WTC11 (cell line): ENCODE results near the gene CKB. TPM values are rescaled to one million over a fixed set of nuclear protein-coding genes. Genes with fewer than 3 reads are reported as not detected.
A peak's percentile ranks its signal among the peaks of the same experiment; 100 is the strongest.

Experiments
- ATAC-seq: fragments of 200-7000 bp; cut with Tn5 transposase; 2 replicates; pipeline ENCODE4 v1.10.0; 2021; ENCODE audit warnings: mild to moderate bottlenecking, moderate library complexity
- CTCF ChIA-PET: fragments of 300-600 bp; sonication (Branson Sonifier 250); formaldehyde crosslinking; loops from one replicate; lab custom pipeline; 2021; ENCODE audit warnings: antibody characterized with exemption; lab: Charles Lee
- POLR2A ChIA-PET: fragments of 350-600 bp; sonication (Branson Sonifier 250); formaldehyde crosslinking; loops from one replicate; lab custom pipeline; 2021; ENCODE audit warnings: antibody characterized with exemption; lab: Charles Lee
- DNase-seq: peaks from one replicate; pipeline ENCODE4 v3.0.0; 2021; ENCODE audit warnings: low spot score
- H3K27ac Mint-ChIP-seq: 2 replicates; pipeline ENCODE4 v1.8.0; 2021; ENCODE audit warnings: mixed read lengths
- H3K27me3 Mint-ChIP-seq: 2 replicates; pipeline ENCODE4 v1.8.0; 2021; ENCODE audit warnings: low read depth, mild to moderate bottlenecking, moderate library complexity, mixed read lengths
- H3K36me3 Mint-ChIP-seq: 2 replicates; pipeline ENCODE4 v1.8.0; 2021; ENCODE audit warnings: mixed read lengths
- H3K4me1 Mint-ChIP-seq: 2 replicates; pipeline ENCODE4 v1.8.0; 2022; ENCODE audit warnings: mixed read lengths
- H3K4me3 Mint-ChIP-seq: 2 replicates; pipeline ENCODE4 v1.8.0; 2021; ENCODE audit warnings: mild to moderate bottlenecking, moderate library complexity, mixed read lengths
- H3K9me3 Mint-ChIP-seq: 2 replicates; pipeline ENCODE4 v1.8.0; 2021; ENCODE audit warnings: mixed read lengths
- ATF6 ChIP-seq: sonication (generic); formaldehyde crosslinking; IDR thresholded peaks from 2 replicates; pipeline ENCODE4 v1.8.1; 2023; ENCODE audit warnings: mild to moderate bottlenecking, missing genetic modification reagents
- CBFB ChIP-seq: sonication (generic); formaldehyde crosslinking; IDR thresholded peaks from 2 replicates; pipeline ENCODE4 v1.8.1; 2022; ENCODE audit warnings: mild to moderate bottlenecking, low read depth, missing genetic modification reagents
- CDX4 ChIP-seq: fragments of 250-450 bp; sonication (Bioruptor Pico); IDR thresholded peaks from 2 replicates; pipeline ENCODE4 v1.9.0; 2021; ENCODE audit warnings: moderate library complexity, mild to moderate bottlenecking, inconsistent platforms, borderline replicate concordance
- E2F4 ChIP-seq: sonication (generic); formaldehyde crosslinking; IDR thresholded peaks from 2 replicates; pipeline ENCODE4 v1.8.1; 2022; ENCODE audit warnings: low read depth, mild to moderate bottlenecking, moderate library complexity, missing genetic modification reagents, borderline replicate concordance
- ETV6 ChIP-seq: sonication (generic); formaldehyde crosslinking; IDR thresholded peaks from 2 replicates; pipeline ENCODE4 v1.8.1; 2022; ENCODE audit warnings: mild to moderate bottlenecking, missing genetic modification reagents
- IRF1 ChIP-seq: sonication (generic); formaldehyde crosslinking; IDR thresholded peaks from 2 replicates; pipeline ENCODE4 v1.8.0; 2023; ENCODE audit warnings: missing genetic modification reagents
- IRF2 ChIP-seq: sonication (generic); formaldehyde crosslinking; IDR thresholded peaks from 2 replicates; pipeline ENCODE4 v1.8.0; 2022; ENCODE audit warnings: low read depth, missing genetic modification reagents, borderline replicate concordance
- KAT7 ChIP-seq: sonication (generic); formaldehyde crosslinking; IDR thresholded peaks from 2 replicates; pipeline ENCODE4 v1.8.1; 2023; ENCODE audit warnings: missing genetic modification reagents, mild to moderate bottlenecking, borderline replicate concordance
- MYBL2 ChIP-seq: sonication (generic); formaldehyde crosslinking; IDR thresholded peaks from 2 replicates; pipeline ENCODE4 v1.8.1; 2023; ENCODE audit warnings: mild to moderate bottlenecking, moderate library complexity, missing genetic modification reagents
- OVOL2 ChIP-seq: fragments of 250-450 bp; sonication (Bioruptor Pico); IDR thresholded peaks from 2 replicates; pipeline ENCODE4 v1.9.0; 2021; ENCODE audit warnings: mild to moderate bottlenecking, borderline replicate concordance
- RELA ChIP-seq: sonication (generic); formaldehyde crosslinking; IDR thresholded peaks from 2 replicates; pipeline ENCODE4 v1.8.1; 2022; ENCODE audit warnings: missing genetic modification reagents, mild to moderate bottlenecking, borderline replicate concordance
- TCF7 ChIP-seq: sonication (generic); formaldehyde crosslinking; IDR thresholded peaks from 2 replicates; pipeline ENCODE4 v1.8.0; 2022; ENCODE audit warnings: mild to moderate bottlenecking, low read depth, missing genetic modification reagents, moderate library complexity
- TEAD4 ChIP-seq: sonication (generic); formaldehyde crosslinking; IDR thresholded peaks from 2 replicates; pipeline ENCODE4 v1.8.0; 2022; ENCODE audit warnings: mild to moderate bottlenecking, missing genetic modification reagents
- TP53 ChIP-seq: sonication (generic); formaldehyde crosslinking; IDR thresholded peaks from 2 replicates; pipeline ENCODE4 v1.8.1; 2023; ENCODE audit warnings: mild to moderate bottlenecking, missing genetic modification reagents
- ZBTB21 ChIP-seq: sonication (generic); formaldehyde crosslinking; IDR thresholded peaks from 2 replicates; pipeline ENCODE4 v1.8.1; 2023; ENCODE audit warnings: mild to moderate bottlenecking, missing genetic modification reagents, borderline replicate concordance
- ZNF138 ChIP-seq: sonication (generic); formaldehyde crosslinking; conservative IDR thresholded peaks from 2 replicates; pipeline ENCODE4 v1.8.1; 2022; ENCODE audit warnings: mild to moderate bottlenecking, moderate library complexity, missing genetic modification reagents
- ZNF232 ChIP-seq: sonication (generic); formaldehyde crosslinking; IDR thresholded peaks from 2 replicates; pipeline ENCODE4 v1.8.0; 2022; ENCODE audit warnings: mild to moderate bottlenecking, missing genetic modification reagents
- ZNF396 ChIP-seq: fragments of 250-450 bp; sonication (Bioruptor Pico); IDR thresholded peaks from 2 replicates; pipeline ENCODE4 v1.8.0; 2021; ENCODE audit warnings: mild to moderate bottlenecking, moderate library complexity, borderline replicate concordance
- ZNF416 ChIP-seq: fragments of 250-450 bp; sonication (Bioruptor Pico); IDR thresholded peaks from 2 replicates; pipeline ENCODE4 v1.9.0; 2021; ENCODE audit warnings: mild to moderate bottlenecking, inconsistent platforms
- ZNF425 ChIP-seq: fragments of 250-450 bp; sonication (Bioruptor Pico); conservative IDR thresholded peaks from 2 replicates; pipeline ENCODE4 v1.9.0; 2021; ENCODE audit warnings: mild to moderate bottlenecking
- ZSCAN18 ChIP-seq: fragments of 250-450 bp; sonication (Bioruptor Pico); IDR thresholded peaks from 2 replicates; pipeline ENCODE4 v2.1.2; 2022; ENCODE audit warnings: mild to moderate bottlenecking, moderate library complexity
- total RNA-seq: library from RNA; stranded (reverse); gene quantifications from 3 replicates; pipeline ENCODE4 v1.2.3, GENCODE V29; 2021

The CKB gene
- total RNA-seq, 1 experiment from 2014 or later, result 555 TPM

- no peak for ATAC-seq
- no peak for DNase-seq
- ChIA-PET POLR2A (interaction anchor here (2.3 kb wide), 1 partner anchor 10 kb away, joined by 6 read pairs; the partner anchor contains the start of gene BAG5), CTCF (interaction anchor here (0.5 to 21.0 kb wide), 5 partner anchors 9 to 545 kb away, joined by 3 to 455 read pairs (median 4); partner anchors contain the start of gene CKB)
- Mint-ChIP-seq H3K9me3 (no peaks in the 10 kb centered on the region), H3K27ac (peak overlapping the region; percentile 70; the same call in 1 of the 2 replicates), H3K27me3 (no peaks in the 10 kb centered on the region), H3K36me3 (no peaks in the 10 kb centered on the region), H3K4me3 (no peak overlapping the region), H3K4me1 (peaks cover 5% of the 10 kb centered on the region; the same call in 1 of the 2 replicates)
- no peak for TF ChIP-seq MYBL2 (CRISPR knock-in tag)
Measured at GRCh38 chr14:103552011-103552845, 29.6 kb upstream of the CKB start.

- ChIA-PET CTCF (interaction anchor here (21.0 kb wide), 1 partner anchor 32 kb away, joined by 455 read pairs; the partner anchor contains the start of gene CKB), POLR2A (no interaction called here)
- ATAC-seq (no peak), DNase-seq (no peak)
- TF ChIP-seq ETV6 (CRISPR knock-in tag) (no peak), ZSCAN18 (CRISPR knock-in tag) (no peak), RELA (CRISPR knock-in tag) (no peak), CDX4 (CRISPR knock-in tag) (no peak), ZNF138 (CRISPR knock-in tag) (no peak), TP53 (CRISPR knock-in tag) (no peak), OVOL2 (CRISPR knock-in tag) (no peak), KAT7 (CRISPR knock-in tag) (no peak), IRF2 (no peak), ZNF425 (no peak), CBFB (CRISPR knock-in tag) (no peak), ZNF416 (CRISPR knock-in tag) (no peak), TEAD4 (CRISPR knock-in tag) (no peak), ATF6 (CRISPR knock-in tag) (no peak), ZNF396 (CRISPR knock-in tag) (no peak), IRF1 (no peak), ZBTB21 (CRISPR knock-in tag) (no peak), ZNF232 (CRISPR knock-in tag) (no peak), TCF7 (no peak), E2F4 (CRISPR knock-in tag) (no peak)
- H3K27me3 Mint-ChIP-seq, result no peaks in the 10 kb centered on the region
- H3K36me3 Mint-ChIP-seq, result no peaks in the 10 kb centered on the region
- H3K9me3 Mint-ChIP-seq, result no peaks in the 10 kb centered on the region
- H3K4me3 Mint-ChIP-seq, result no peak overlapping the region
- peaks cover 5% of the 10 kb centered on the region; the same call in 1 of the 2 replicates for H3K4me1 Mint-ChIP-seq
- peak overlapping the region; percentile 70; the same call in 1 of the 2 replicates for H3K27ac Mint-ChIP-seq
Measured at GRCh38 chr14:103551338-103551762, 28.7 kb upstream of the CKB start.
